CD4-positive, alpha-beta memory T cell (primary cell): ENCODE data around the gene PI16. TPM values are rescaled to one million over a fixed set of nuclear protein-coding genes. Genes with fewer than 3 reads are reported as not detected.

Experiments
- CTCF ChIA-PET: fragments of 350-600 bp; sonication (Branson Sonifier 250); formaldehyde crosslinking; loops from one replicate; lab custom pipeline; 2021; ENCODE audit warnings: inconsistent platforms; ENCODE audit not compliant: partially characterized antibody; lab: Charles Lee
- POLR2A ChIA-PET: fragments of 350-600 bp; sonication (Branson Sonifier 250); formaldehyde crosslinking; loops from one replicate; lab custom pipeline; 2021; ENCODE audit not compliant: partially characterized antibody; lab: Charles Lee
- DNase-seq, 5 donors: peaks; one replicate each; pipeline versions ENCODE4 v3.0.0 to v3.0.0-alpha.2; 2020 to 2022; ENCODE audit warnings: mixed read lengths in 1 of 5
- H3K27ac ChIP-seq: one replicate; pipeline ENCODE4 v1.7.0; 2013; ENCODE audit warnings: low read depth, low read length
- H3K27me3 ChIP-seq: 2 replicates; pipeline ENCODE4 v1.7.0; 2013; ENCODE audit warnings: mild to moderate bottlenecking, low read length, moderate library complexity; ENCODE audit not compliant: insufficient read depth
- H3K36me3 ChIP-seq: 2 replicates; pipeline ENCODE4 v1.7.0; 2013; ENCODE audit warnings: mild to moderate bottlenecking, low read length, moderate library complexity; ENCODE audit not compliant: insufficient read depth
- H3K4me1 ChIP-seq: 2 replicates; pipeline ENCODE4 v1.7.0; 2013; ENCODE audit warnings: mild to moderate bottlenecking, low read length, moderate library complexity; ENCODE audit not compliant: insufficient read depth
- H3K4me3 ChIP-seq, 2 donors: one replicate each; pipeline ENCODE4 v1.7.0; 2013; ENCODE audit warnings: low read length in 2 of 2, mild to moderate bottlenecking in 1 of 2
- H3K9me3 ChIP-seq, 2 donors: one replicate each; pipeline ENCODE4 v1.7.0; 2013; ENCODE audit warnings: low read length in 2 of 2, control low read depth in 1 of 2; ENCODE audit not compliant: control insufficient read depth in 1 of 2
- H3K27ac Mint-ChIP-seq, 7 donors: one replicate each; pipeline ENCODE4 v1.8.0; 2020 to 2021; ENCODE audit warnings: mixed read lengths in 7 of 7, mild to moderate bottlenecking in 6 of 7, inconsistent platforms in 3 of 7, moderate library complexity in 3 of 7
- H3K27me3 Mint-ChIP-seq, 2 donors: one replicate each; pipeline ENCODE4 v1.8.0; 2020 to 2021; ENCODE audit warnings: mixed read lengths in 2 of 2
- H3K36me3 Mint-ChIP-seq, 2 donors: one replicate each; pipeline ENCODE4 v1.8.0; 2020 to 2021; ENCODE audit warnings: mixed read lengths in 2 of 2, inconsistent platforms in 1 of 2, mild to moderate bottlenecking in 1 of 2
- H3K4me1 Mint-ChIP-seq, 4 donors: one replicate each; pipeline ENCODE4 v1.8.0; 2020 to 2021; ENCODE audit warnings: mixed read lengths in 4 of 4, mild to moderate bottlenecking in 1 of 4
- H3K4me3 Mint-ChIP-seq, 8 donors: one replicate each; pipeline ENCODE4 v1.8.0; 2020 to 2021; ENCODE audit warnings: mixed read lengths in 8 of 8, mild to moderate bottlenecking in 7 of 8, moderate library complexity in 6 of 8, inconsistent platforms in 3 of 8
- H3K9me3 Mint-ChIP-seq, 8 donors: one replicate each; pipeline ENCODE4 v1.8.0; 2020 to 2021; ENCODE audit warnings: mixed read lengths in 8 of 8, mild to moderate bottlenecking in 5 of 8, inconsistent platforms in 3 of 8, moderate library complexity in 1 of 8
- intact Hi-C: fragments of 100-400 bp; cut with micrococcal nuclease; formaldehyde crosslinking; loops from one replicate; pipeline ENCODE4 v1.15.1; 2023
- polyA plus RNA-seq, 2 donors: library from polyadenylated mRNA; unstranded; fragments of 300-500 nt; fragmentation: Illumina TruSeq; gene quantifications; one replicate each; pipeline ENCODE4 v1.2.3, GENCODE V29; 2021
- total RNA-seq, 2 experiments: library from RNA; stranded (reverse); gene quantifications; one replicate each; pipeline ENCODE4 v1.2.3, GENCODE V29; 2021

PI16 gene
- total and polyA plus RNA-seq, 4 experiments from 2014 or later, result 5.8 to 53.8 (median 18.8) TPM

DNA sequence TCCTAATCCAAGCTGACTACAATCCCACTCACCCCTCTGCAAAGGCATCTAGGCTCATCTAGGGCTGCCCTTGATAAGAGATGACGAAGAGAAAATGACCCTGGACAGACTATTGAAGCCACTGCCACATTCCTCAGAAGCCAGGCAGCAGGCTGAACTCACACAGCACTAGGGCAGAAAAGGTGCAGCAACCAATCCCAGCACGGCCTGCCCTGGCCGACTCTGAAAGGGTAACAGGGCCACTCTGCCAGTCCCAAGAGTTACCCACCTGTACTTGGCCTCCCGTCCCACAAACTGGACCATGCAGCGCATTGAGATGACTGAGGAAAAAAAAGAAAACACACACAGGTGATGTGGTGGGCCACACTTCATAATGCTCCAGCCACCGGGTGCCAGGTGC is 22.4 kb downstream of the PI16 start:
- peaks cover 19 to 30% (median 24%) of the 10 kb centered on the region in 4 donors for H3K4me1 Mint-ChIP-seq
- H3K4me3 ChIP-seq, result no peak overlapping the region
- no peaks in the 10 kb centered on the region for H3K27me3 ChIP-seq
- CTCF ChIA-PET, result interaction anchor here (0.7 to 3.2 kb wide), 4 partner anchors 41 to 233 kb away, joined by 3 to 16 read pairs (median 3); no protein-coding TSS in a partner anchor
- H3K9me3 ChIP-seq, result no peaks in the 10 kb centered on the region
- DNase-seq, result no peak
- no peak overlapping the region for H3K27ac Mint-ChIP-seq
- H3K4me3 Mint-ChIP-seq, result no peak overlapping the region
- intact Hi-C loops, result no loop called here
- H3K4me1 ChIP-seq, result peaks cover 15% of the 10 kb centered on the region
- H3K36me3 Mint-ChIP-seq, result peaks cover 64 to 92% of the 10 kb centered on the region in 2 donors
- no peaks in the 10 kb centered on the region for H3K27me3 Mint-ChIP-seq
- H3K36me3 ChIP-seq, result peaks cover 74% of the 10 kb centered on the region
- no peak overlapping the region for H3K27ac ChIP-seq
- POLR2A ChIA-PET, result interaction anchor here (1.0 to 2.0 kb wide), 2 partner anchors 9 to 21 kb away, joined by 3 to 9 read pairs; partner anchors contain the start of gene MTCH1
- no peaks in the 10 kb centered on the region for H3K9me3 Mint-ChIP-seq

DNA sequence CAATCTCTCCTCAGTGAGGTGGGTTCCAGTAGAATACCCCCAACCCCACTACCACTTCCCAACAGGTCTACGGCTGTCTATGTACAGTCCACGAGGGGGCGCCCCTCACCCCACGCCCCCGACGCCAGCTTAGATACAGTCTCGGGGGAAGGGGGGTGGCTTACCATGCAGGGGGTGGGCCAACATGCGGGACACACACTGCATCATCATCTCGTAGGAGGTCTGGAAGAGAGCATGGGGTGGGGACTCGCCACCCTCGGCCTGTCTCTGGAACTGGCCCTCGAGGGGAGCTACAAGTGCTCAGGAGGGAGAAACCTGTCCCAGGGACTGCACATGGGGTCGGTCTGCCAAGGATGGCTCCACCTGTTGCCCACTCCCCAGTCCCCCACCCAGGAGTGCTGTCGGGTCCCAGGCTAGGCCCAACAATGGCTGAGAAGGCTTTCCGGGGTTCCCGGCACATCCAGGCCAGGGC is 23.0 kb downstream of the PI16 start:
- ChIA-PET POLR2A (interaction anchor here (0.8 to 2.0 kb wide), 3 partner anchors 8 to 23 kb away, joined by 3 to 9 read pairs (median 3); partner anchors contain the start of gene MTCH1), CTCF (interaction anchor here (0.7 to 3.2 kb wide), 7 partner anchors 21 to 233 kb away, joined by 3 to 16 read pairs (median 3); partner anchors contain the start of gene PPIL1)
- Histone ChIP-seq H3K27me3 (no peaks in the 10 kb centered on the region), H3K36me3 (peaks cover 68% of the 10 kb centered on the region), H3K4me1 (peaks cover 18% of the 10 kb centered on the region), H3K4me3 (no peak overlapping the region), H3K27ac (no peak overlapping the region), H3K9me3 (no peaks in the 10 kb centered on the region)
- peaks cover 62 to 88% of the 10 kb centered on the region in 2 donors for H3K36me3 Mint-ChIP-seq
- peaks cover 22 to 36% (median 25%) of the 10 kb centered on the region in 4 donors for H3K4me1 Mint-ChIP-seq
- H3K9me3 Mint-ChIP-seq, result no peaks in the 10 kb centered on the region
- peak overlapping the region in 3 of 7 donors; percentile 47 to 77 (median 72) for H3K27ac Mint-ChIP-seq
- no peak for DNase-seq
- intact Hi-C loops, result no loop called here
- no peaks in the 10 kb centered on the region for H3K27me3 Mint-ChIP-seq
- H3K4me3 Mint-ChIP-seq, result no peak overlapping the region

DNA sequence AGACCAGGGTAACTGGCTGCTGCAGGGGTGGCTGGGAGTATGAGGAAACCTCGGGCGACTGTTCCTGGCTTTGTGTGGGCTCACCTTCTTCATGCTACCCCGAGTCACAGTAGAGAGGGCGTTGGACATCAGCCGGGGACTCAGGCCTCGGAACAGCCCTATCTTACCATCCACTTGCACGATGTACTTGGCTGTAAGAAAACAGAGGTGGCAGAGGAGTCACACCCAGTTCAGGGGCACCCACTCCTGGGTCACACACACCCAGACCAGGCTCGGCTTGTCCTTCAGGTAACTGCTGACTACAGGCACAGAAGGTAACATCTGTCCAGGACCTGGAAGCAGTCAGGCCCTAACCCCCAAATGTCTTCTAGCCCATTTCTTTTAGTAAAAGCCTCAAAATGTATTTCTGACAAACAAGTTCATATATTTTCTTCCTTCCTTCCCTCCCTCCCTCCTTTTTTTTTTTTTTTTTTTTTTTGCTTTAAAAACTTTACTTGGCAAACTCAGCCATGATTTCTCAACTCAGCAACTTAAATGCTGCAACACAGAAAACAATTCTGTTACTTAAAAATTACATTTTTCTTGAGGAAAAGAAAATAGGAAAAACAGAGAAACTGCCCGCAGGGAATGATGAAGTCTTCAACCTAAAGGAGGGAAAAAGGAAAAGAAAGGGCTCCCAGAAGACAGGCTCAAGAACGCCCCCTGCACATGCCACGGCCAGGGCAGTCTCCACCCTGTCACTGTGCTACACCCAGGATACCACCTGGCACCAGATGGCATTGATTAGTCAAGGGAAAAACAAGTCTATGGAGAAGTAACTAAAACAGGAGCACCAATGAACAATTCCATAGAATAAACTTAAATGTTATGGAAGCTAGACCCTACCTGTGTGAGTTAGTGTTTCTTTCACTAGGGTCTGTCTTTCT is 24.1 kb downstream of the PI16 start:
- Mint-ChIP-seq H3K9me3 (no peaks in the 10 kb centered on the region), H3K27ac (peak overlapping the region in 6 of 7 donors; percentile 24 to 86 (median 65)), H3K36me3 (peaks cover 55 to 77% of the 10 kb centered on the region in 2 donors), H3K4me1 (peaks cover 24 to 37% (median 25%) of the 10 kb centered on the region in 4 donors), H3K27me3 (no peaks in the 10 kb centered on the region), H3K4me3 (no peak overlapping the region)
- Histone ChIP-seq H3K9me3 (no peaks in the 10 kb centered on the region), H3K27me3 (no peaks in the 10 kb centered on the region), H3K36me3 (peaks cover 58% of the 10 kb centered on the region), H3K4me1 (peaks cover 29% of the 10 kb centered on the region), H3K27ac (no peak overlapping the region), H3K4me3 (no peak overlapping the region)
- ChIA-PET CTCF (interaction anchor here (0.9 to 4.7 kb wide), 12 partner anchors 10 to 193 kb away, joined by 3 to 24 read pairs (median 3); partner anchors contain the start of genes C6orf89 and PPIL1), POLR2A (interaction anchor here (0.8 to 1.1 kb wide), 4 partner anchors 8 to 93 kb away, joined by 3 to 5 read pairs (median 3); partner anchors contain the start of gene C6orf89)
- intact Hi-C loops, result loop anchor here (1.0 kb wide), 1 partner anchor 93 kb away; the partner anchor contains the start of gene C6orf89
- DNase-seq, result no peak

DNA sequence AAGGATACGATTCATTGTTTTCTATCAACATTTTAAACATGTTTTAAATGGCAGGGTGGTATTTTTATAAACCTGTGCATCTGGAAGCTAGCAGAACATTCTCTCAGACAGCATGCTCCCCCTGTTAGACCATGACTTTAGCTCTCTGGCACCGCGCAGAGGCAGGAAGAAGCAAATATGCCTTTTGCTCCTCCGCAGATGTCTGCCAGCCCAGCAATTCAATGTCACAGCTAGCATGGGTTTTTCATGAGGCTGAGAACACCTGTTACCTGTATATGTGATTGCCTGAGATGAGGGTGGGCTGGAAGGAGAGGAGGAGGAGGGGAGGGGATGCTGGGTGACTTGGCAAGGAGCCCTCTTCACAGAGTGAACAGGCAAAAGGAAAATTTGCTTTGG is 24.8 kb downstream of the PI16 start:
- CTCF ChIA-PET, result interaction anchor here (0.9 to 4.7 kb wide), 10 partner anchors 9 to 230 kb away, joined by 3 to 24 read pairs (median 4); partner anchors contain the start of genes C6orf89 and PPIL1
- no peaks in the 10 kb centered on the region for H3K27me3 Mint-ChIP-seq
- peak overlapping the region in 3 of 8 donors; percentile 14 to 49 (median 20) for H3K4me3 Mint-ChIP-seq

DNA sequence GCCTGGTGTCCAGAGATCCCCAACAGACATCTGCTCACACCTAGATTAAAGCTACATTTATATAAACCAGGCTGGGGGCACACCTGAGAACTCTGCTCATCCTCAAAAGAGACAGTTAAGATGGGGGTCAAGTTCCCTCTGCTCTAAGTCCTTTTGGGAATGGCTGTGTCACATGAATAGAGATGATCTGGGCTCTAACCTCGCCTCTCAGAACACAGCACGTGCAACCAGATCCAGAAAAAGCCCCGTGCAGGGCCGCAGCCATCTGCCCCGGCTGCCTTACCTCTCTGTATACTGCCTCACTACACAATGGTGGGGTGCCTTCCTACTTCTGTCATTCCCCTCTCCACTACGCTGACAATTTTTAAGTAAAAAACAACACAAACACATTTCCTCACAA is 25.6 kb downstream of the PI16 start:
- CTCF ChIA-PET, result interaction anchor here (1.2 to 4.7 kb wide), 7 partner anchors 13 to 229 kb away, joined by 3 to 24 read pairs (median 4); partner anchors contain the start of gene C6orf89
- peaks cover 43% of the 10 kb centered on the region for H3K36me3 ChIP-seq
- no peaks in the 10 kb centered on the region for H3K9me3 ChIP-seq
- POLR2A ChIA-PET, result no interaction called here
- Mint-ChIP-seq H3K4me1 (peaks cover 24 to 37% (median 25%) of the 10 kb centered on the region in 4 donors), H3K9me3 (no peaks in the 10 kb centered on the region), H3K36me3 (peaks cover 42 to 64% of the 10 kb centered on the region in 2 donors), H3K27me3 (no peaks in the 10 kb centered on the region), H3K27ac (peak overlapping the region in 5 of 7 donors; percentile 15 to 64 (median 46)), H3K4me3 (peak overlapping the region in 1 of 8 donors; percentile 12)
- intact Hi-C loops, result no loop called here
- DNase-seq, result no peak
- peaks cover 41% of the 10 kb centered on the region for H3K4me1 ChIP-seq
- no peak overlapping the region for H3K4me3 ChIP-seq
- no peak overlapping the region for H3K27ac ChIP-seq
- no peaks in the 10 kb centered on the region for H3K27me3 ChIP-seq

More for the DNA sequence above, 24.8 kb downstream of the PI16 start:
- no peak overlapping the region for H3K27ac ChIP-seq
- Mint-ChIP-seq H3K9me3 (no peaks in the 10 kb centered on the region), H3K36me3 (peaks cover 50 to 71% of the 10 kb centered on the region in 2 donors), H3K27ac (peak overlapping the region; percentile 24 to 86 (median 64)), H3K4me1 (peaks cover 24 to 37% (median 25%) of the 10 kb centered on the region in 4 donors)
- peaks cover 36% of the 10 kb centered on the region for H3K4me1 ChIP-seq
- intact Hi-C loops, result loop anchor here (1.0 kb wide), 1 partner anchor 94 kb away; the partner anchor contains the start of gene C6orf89
- H3K36me3 ChIP-seq, result peaks cover 51% of the 10 kb centered on the region
- no peaks in the 10 kb centered on the region for H3K9me3 ChIP-seq
- no peak overlapping the region for H3K4me3 ChIP-seq
- POLR2A ChIA-PET, result interaction anchor here (1.1 kb wide), 3 partner anchors 9 to 94 kb away, joined by 3 to 5 read pairs (median 3); partner anchors contain the start of gene C6orf89
- peak in 4 of 5 donors; percentile 28 to 48 (median 34) for DNase-seq
- no peaks in the 10 kb centered on the region for H3K27me3 ChIP-seq

DNA sequence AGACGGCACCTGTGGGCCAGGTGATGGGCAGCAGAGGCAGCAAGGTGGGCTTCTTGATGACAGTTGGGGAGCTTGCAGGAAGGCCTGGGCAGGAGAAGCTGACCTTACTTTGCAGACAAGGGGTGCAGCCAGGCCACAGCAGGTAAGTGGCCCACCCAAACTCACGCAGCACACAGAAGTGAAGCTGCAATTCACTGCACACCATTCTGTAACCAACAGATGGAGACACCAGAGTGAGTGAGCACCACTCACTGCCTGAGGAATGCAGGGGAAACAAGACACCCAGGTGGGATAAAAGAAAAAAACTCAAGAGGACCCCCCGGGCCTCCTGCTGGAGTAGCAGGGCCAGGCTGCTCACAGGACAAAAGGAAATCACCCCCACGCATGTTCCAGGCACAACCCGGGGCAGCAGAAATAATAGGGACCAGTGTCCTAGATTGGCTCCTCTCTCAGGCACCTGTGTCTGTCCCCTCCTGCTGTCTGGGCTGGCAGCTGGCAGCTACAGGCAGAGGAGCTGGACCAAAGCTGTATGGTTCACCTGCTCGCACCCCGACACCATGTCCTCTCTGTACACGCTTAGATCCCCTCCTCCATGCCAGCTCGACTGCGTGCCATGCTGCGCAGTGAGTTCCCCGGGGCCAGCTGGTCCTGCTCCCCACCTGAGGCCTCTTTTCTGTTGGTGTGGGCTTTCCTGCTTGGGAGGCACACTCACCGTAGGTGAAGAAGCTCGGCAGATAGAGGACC is 26.5 kb downstream of the PI16 start:
- Histone ChIP-seq H3K9me3 (no peaks in the 10 kb centered on the region), H3K27me3 (no peaks in the 10 kb centered on the region), H3K36me3 (peaks cover 34% of the 10 kb centered on the region), H3K4me1 (peaks cover 41% of the 10 kb centered on the region), H3K4me3 (no peak overlapping the region), H3K27ac (no peak overlapping the region)
- no peak for DNase-seq
- Mint-ChIP-seq H3K9me3 (no peaks in the 10 kb centered on the region), H3K27ac (peak overlapping the region in 3 of 7 donors; percentile 63 to 77 (median 64)), H3K4me1 (peaks cover 24 to 37% (median 25%) of the 10 kb centered on the region in 4 donors), H3K36me3 (peaks cover 36 to 55% of the 10 kb centered on the region in 2 donors), H3K27me3 (no peaks in the 10 kb centered on the region), H3K4me3 (peak overlapping the region in 3 of 8 donors; percentile 6 to 21 (median 12))
- POLR2A ChIA-PET, result interaction anchor here (1.1 to 1.4 kb wide), 2 partner anchors 8 to 106 kb away, joined by 3 to 6 read pairs; partner anchors contain the start of gene PPIL1
- intact Hi-C loops, result no loop called here
- CTCF ChIA-PET, result interaction anchor here (1.4 to 4.7 kb wide), 3 partner anchors 37 to 228 kb away, joined by 7 to 24 read pairs (median 7); partner anchors contain the start of gene C6orf89
